ENCODE measurements around the gene PTPN2.
"Not testable (repeated sequence)": the region's sequence is repeated elsewhere in the genome, so short reads cannot be mapped to it uniquely, and the experiment has no call there.

PTPN2 gene

GRCh38 chr18:12883684-12884405 lies at the start of gene PTPN2:
TSS of gene PTPN2 (minus strand) at chr18:12884237. CDS start at chr18:12884141, 96 bp downstream.
- peak; percentile 95 for DNase-seq (ENCODE audit: low spot score)

GRCh38 chr18:12933327-12933726 lies 49.3 kb upstream of the PTPN2 start:
- no peak for DNase-seq (ENCODE audit: low spot score)

GRCh38 chr18:12930908-12931307 lies 46.9 kb upstream of the PTPN2 start:
- no peak for DNase-seq (ENCODE audit: low spot score)

GRCh38 chr18:12930376-12930775 lies 46.3 kb upstream of the PTPN2 start:
- DNase-seq (ENCODE audit: low spot score): no peak

GRCh38 chr18:12929477-12930083 lies 45.5 kb upstream of the PTPN2 start:
- DNase-seq (ENCODE audit: low spot score): no peak

GRCh38 chr18:12928641-12929040 lies 44.6 kb upstream of the PTPN2 start:
- no peak for DNase-seq (ENCODE audit: low spot score)

GRCh38 chr18:12928206-12928605 lies 44.2 kb upstream of the PTPN2 start:
- no peak for DNase-seq (ENCODE audit: low spot score)

- no peak for DNase-seq (ENCODE audit: low spot score)
These were observed 40.6 kb upstream of the PTPN2 start for GRCh38 chr18:12924616-12925015.

GRCh38 chr18:12922266-12922665 lies 38.2 kb upstream of the PTPN2 start:
- no peak for DNase-seq (ENCODE audit: low spot score)

- DNase-seq (ENCODE audit: low spot score): no peak
These were observed 37.1 kb upstream of the PTPN2 start for GRCh38 chr18:12921178-12921577.

- no peak for DNase-seq (ENCODE audit: low spot score)
These were observed 28.1 kb upstream of the PTPN2 start for GRCh38 chr18:12911929-12912703.

GRCh38 chr18:12911025-12911928 lies 27.2 kb upstream of the PTPN2 start:
- no peak for DNase-seq (ENCODE audit: low spot score)

- no peak for DNase-seq (ENCODE audit: low spot score)
These were observed 24.7 kb upstream of the PTPN2 start for GRCh38 chr18:12908706-12909105.

- DNase-seq (ENCODE audit: low spot score): no peak
These were observed 23.4 kb upstream of the PTPN2 start for GRCh38 chr18:12907258-12907925.

GRCh38 chr18:12906773-12907172 lies 22.7 kb upstream of the PTPN2 start:
- no peak for DNase-seq (ENCODE audit: low spot score)

GRCh38 chr18:12906119-12906518 lies 22.1 kb upstream of the PTPN2 start:
- no peak for DNase-seq (ENCODE audit: low spot score)

- no peak for DNase-seq (ENCODE audit: low spot score)
These were observed 20.0 kb upstream of the PTPN2 start for GRCh38 chr18:12904012-12904516.

- DNase-seq (ENCODE audit: low spot score): not testable (repeated sequence)
These were observed 17.2 kb upstream of the PTPN2 start for GRCh38 chr18:12901208-12901607.

GRCh38 chr18:12896784-12897333 lies 12.8 kb upstream of the PTPN2 start:
- DNase-seq (ENCODE audit: low spot score): not testable (repeated sequence)

- DNase-seq (ENCODE audit: low spot score): no peak
These were observed 11.6 kb upstream of the PTPN2 start for GRCh38 chr18:12895626-12896025.

- no peak for DNase-seq (ENCODE audit: low spot score)
These were observed 11.0 kb upstream of the PTPN2 start for GRCh38 chr18:12895014-12895413.

Data from NAMALWA (cell line).